ENCODE measurements around the gene P2RY2.

DNA sequence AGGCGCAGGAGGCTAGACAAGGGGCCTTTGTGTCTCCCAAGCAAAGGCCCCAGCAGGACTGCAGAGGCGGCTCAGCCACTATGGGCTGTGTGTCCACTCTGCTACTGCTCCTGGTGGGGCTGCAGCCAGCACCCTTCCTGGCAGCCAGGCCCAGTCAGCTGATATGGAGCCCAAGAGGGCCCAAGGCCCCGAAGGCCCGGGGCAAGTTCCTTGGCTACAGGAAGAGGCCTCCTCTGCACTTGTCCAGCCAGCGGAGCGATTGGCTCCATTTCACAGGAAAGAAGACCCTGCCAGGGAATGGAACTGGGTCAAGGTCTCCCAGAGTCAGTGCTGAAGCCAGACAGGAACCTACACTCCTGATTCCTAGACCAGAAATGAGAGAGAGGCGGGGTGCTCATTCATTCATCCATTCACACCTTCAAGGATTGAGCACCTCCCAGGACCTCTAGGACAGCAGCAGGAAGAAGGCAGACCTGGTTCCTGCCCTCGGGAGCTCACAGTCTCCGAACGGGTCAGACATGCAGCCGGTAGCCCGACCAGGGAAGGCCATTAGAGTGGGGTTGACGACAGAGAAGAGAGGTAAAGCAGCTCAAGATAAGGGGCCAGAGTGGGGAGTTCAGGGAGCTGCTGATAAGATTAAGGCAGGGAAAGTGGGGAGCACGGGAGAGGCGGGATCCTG is 811 bp upstream of the P2RY2 start:
- TF ChIP-seq POLR2A (IDR thresholded peaks at IDR 0.05; ENCODE audit: control extremely low read depth in 1 of 2, low read depth in 2 of 2, low read length in 2 of 2): no peak
- no peak for TF ChIP-seq YY1 (IDR thresholded peaks at IDR 0.05; ENCODE audit: low read depth, low read length)
- TF ChIP-seq, protein P1, sequence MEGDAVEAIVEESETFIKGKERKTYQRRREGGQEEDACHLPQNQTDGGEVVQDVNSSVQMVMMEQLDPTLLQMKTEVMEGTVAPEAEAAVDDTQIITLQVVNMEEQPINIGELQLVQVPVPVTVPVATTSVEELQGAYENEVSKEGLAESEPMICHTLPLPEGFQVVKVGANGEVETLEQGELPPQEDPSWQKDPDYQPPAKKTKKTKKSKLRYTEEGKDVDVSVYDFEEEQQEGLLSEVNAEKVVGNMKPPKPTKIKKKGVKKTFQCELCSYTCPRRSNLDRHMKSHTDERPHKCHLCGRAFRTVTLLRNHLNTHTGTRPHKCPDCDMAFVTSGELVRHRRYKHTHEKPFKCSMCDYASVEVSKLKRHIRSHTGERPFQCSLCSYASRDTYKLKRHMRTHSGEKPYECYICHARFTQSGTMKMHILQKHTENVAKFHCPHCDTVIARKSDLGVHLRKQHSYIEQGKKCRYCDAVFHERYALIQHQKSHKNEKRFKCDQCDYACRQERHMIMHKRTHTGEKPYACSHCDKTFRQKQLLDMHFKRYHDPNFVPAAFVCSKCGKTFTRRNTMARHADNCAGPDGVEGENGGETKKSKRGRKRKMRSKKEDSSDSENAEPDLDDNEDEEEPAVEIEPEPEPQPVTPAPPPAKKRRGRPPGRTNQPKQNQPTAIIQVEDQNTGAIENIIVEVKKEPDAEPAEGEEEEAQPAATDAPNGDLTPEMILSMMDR (IDR thresholded peaks at IDR 0.05; ENCODE audit: control extremely low read depth in 1 of 3, insufficient read depth in 1 of 3, low read depth in 1 of 3, low read length in 3 of 3): no peak
- TF ChIP-seq MAX (IDR thresholded peaks at IDR 0.05): no peak
- no peak for TF ChIP-seq TAF1 (IDR thresholded peaks at IDR 0.05; ENCODE audit: low read depth, low read length)
- TF ChIP-seq TAF7 (optimal IDR thresholded peaks at IDR 0.05; ENCODE audit: borderline replicate concordance, low read depth, low read length): no peak
- no peak for TF ChIP-seq POLR2AphosphoS5 (IDR thresholded peaks at IDR 0.05; ENCODE audit: low read depth, low read length)
- no peak for TF ChIP-seq EP300 (IDR thresholded peaks at IDR 0.05; ENCODE audit: borderline replicate concordance in 1 of 2, low read depth in 2 of 2, low read length in 2 of 2)
- no peak for TF ChIP-seq RFX5 (IDR thresholded peaks at IDR 0.05; ENCODE audit: borderline replicate concordance, low read depth, low read length)
- no peak for TF ChIP-seq NANOG (IDR thresholded peaks at IDR 0.05; ENCODE audit: insufficient read depth, low read depth, low read length, poor library complexity, severe bottlenecking)
